Motor neuron (in vitro differentiated cells): Measurements from ENCODE around the gene CPB2. TPM values are rescaled to one million over a fixed set of nuclear protein-coding genes. Genes with fewer than 3 reads are reported as not detected.
A peak's percentile ranks its signal among the peaks of the same experiment; 100 is the strongest.

ENCODE experiments used
- ATAC-seq, 8 experiments: fragments of 200-7000 bp; cut with Tn5 transposase; replicated peaks in 6 of 8; 2 replicates each; pipeline ENCODE4 v1.8.0; 2021; ENCODE audit warnings: mild to moderate bottlenecking in 8 of 8, moderate library complexity in 8 of 8
- H3K27ac ChIP-seq, 2 donors: fragments of 250-450 bp; sonication (Bioruptor Pico); 2 replicates each; pipeline ENCODE4 v1.9.0; 2021; ENCODE audit warnings: antibody characterized with exemption in 2 of 2, mild to moderate bottlenecking in 2 of 2, moderate library complexity in 1 of 2
- H3K4me1 ChIP-seq, 2 donors: fragments of 250-450 bp; sonication (Bioruptor Pico); replicated peaks in 1 of 2; 2 replicates each; pipeline ENCODE4 v1.6.1; 2021; ENCODE audit warnings: antibody characterized with exemption in 2 of 2, mild to moderate bottlenecking in 2 of 2, moderate library complexity in 1 of 2
- H3K4me3 ChIP-seq, 5 donors: fragments of 250-450 bp; sonication (Bioruptor Pico); 2 replicates each; pipeline ENCODE4 v1.9.0; 2021; ENCODE audit warnings: antibody characterized with exemption in 5 of 5, mild to moderate bottlenecking in 5 of 5, moderate library complexity in 4 of 5
- WGBS, 10 experiments: fragments of 450-650 bp; shearing (Covaris generic); methylation state at CpG; one replicate each; pipeline ENCODE4 v1.0.0; 2022; 5-methylcytosine and 5-hydroxymethylcytosine counted together
- in situ Hi-C, 9 experiments: fragments of 400-800 bp; cut with MboI; loops; one replicate each; pipeline ENCODE4 v1.15.0; 2021; ENCODE audit warnings: low sequenced_read_pairs in 9 of 9, low pct_unique_long_range_greater_than_20kb in 2 of 9; ENCODE audit not compliant: unreplicated experiment in 9 of 9
- total RNA-seq, 8 experiments: library from RNA; unstranded; fragments of 300-600 nt; gene quantifications; 2 replicates each; pipeline versions ENCODE4 v1.2.3 to v1.2.4, GENCODE V29; 2022

CPB2 gene
- under 1 TPM in 7 of 8 experiments, not detected in 1; 0.11 to 0.54 (median 0.24) TPM for total RNA-seq

- in situ Hi-C loops = no loop called here
- ATAC-seq = no peak
- no peak within 1 kb of the TSS for H3K4me3 ChIP-seq
These were observed at the start of gene CPB2 for GRCh38 chr13:46104868-46105267. Gene CPB2, minus strand, starts transcription at chr13:46105033. Its CDS starts 24 bp downstream, at chr13:46105009.

GRCh38 chr13:46154136-46154801 is 49.4 kb upstream of the CPB2 start:
- H3K4me3 ChIP-seq = no peak overlapping the region
- ATAC-seq = no peak
- in situ Hi-C loops = loop anchor here in 1 of 9 experiments (25.0 kb wide), 1 partner anchor 158 kb away; no protein-coding TSS in a partner anchor
- no peaks in the 10 kb centered on the region for H3K4me1 ChIP-seq
- 25 to 100% (median 78%) methylated on average over 2 to 7 of the region's 7 CpGs for WGBS, 10 experiments
- no peak overlapping the region for H3K27ac ChIP-seq

More at GRCh38 chr13:46104868-46105267, at the start of gene CPB2:
- 14 to 100% (median 93%) methylated on average over 1 to 4 of the region's 4 CpGs for WGBS, 10 experiments
- Histone ChIP-seq H3K4me1 (peaks cover 0 to 3% of the 10 kb centered on the region in 2 donors), H3K27ac (no peak within 1 kb of the TSS)

GRCh38 chr13:46152627-46153328 is 47.9 kb upstream of the CPB2 start:
- Histone ChIP-seq H3K4me1 (peaks cover 0 to under 1% of the 10 kb centered on the region in 2 donors), H3K27ac (no peak overlapping the region), H3K4me3 (no peak overlapping the region)
- WGBS, 10 experiments = 68 to 100% (median 84%) methylated on average over 1 to 6 of the region's 6 CpGs; no CpG with 5 or more reads in 1 of the 10 experiments
- no peak for ATAC-seq
- in situ Hi-C loops = loop anchor here in 1 of 9 experiments (25.0 kb wide), 1 partner anchor 160 kb away; no protein-coding TSS in a partner anchor

- no peak for ATAC-seq
- WGBS, 10 experiments = 40 to 100% (median 100%) methylated on average over 1 of the region's 1 CpG; no CpG with 5 or more reads in 1 of the 10 experiments
- in situ Hi-C loops = loop anchor here in 1 of 9 experiments (25.0 kb wide), 1 partner anchor 162 kb away; no protein-coding TSS in a partner anchor
- Histone ChIP-seq H3K4me1 (peaks cover 14 to 23% of the 10 kb centered on the region in 2 donors), H3K27ac (no peak overlapping the region), H3K4me3 (no peak overlapping the region)
These were observed 45.4 kb upstream of the CPB2 start for GRCh38 chr13:46150134-46150693.

- Histone ChIP-seq H3K4me3 (no peak overlapping the region), H3K4me1 (peaks cover 14 to 29% of the 10 kb centered on the region in 2 donors), H3K27ac (no peak overlapping the region)
- WGBS, 10 experiments = 0 to 100% (median 71%) methylated on average over 1 to 7 of the region's 7 CpGs; no CpG with 5 or more reads in 3 of the 10 experiments
- in situ Hi-C loops = loop anchor here in 2 of 9 experiments (10.0 to 25.0 kb wide), 2 partner anchors 163 to 165 kb away; no protein-coding TSS in a partner anchor
- peak in 1 of 8 experiments; percentile 10 for ATAC-seq
These were observed 44.7 kb upstream of the CPB2 start for GRCh38 chr13:46149272-46150133.

GRCh38 chr13:46146898-46147297 is 42.1 kb upstream of the CPB2 start:
- H3K4me1 ChIP-seq = peaks cover 14 to 31% of the 10 kb centered on the region in 2 donors
- 0 to 7% (median 0%) methylated on average over 1 to 3 of the region's 3 CpGs; no CpG with 5 or more reads in 5 of the 10 experiments for WGBS, 10 experiments
- no peak overlapping the region for H3K27ac ChIP-seq
- peak; percentile 79 to 99 (median 92) for ATAC-seq
- H3K4me3 ChIP-seq = no peak overlapping the region
- in situ Hi-C loops = loop anchor here in 1 of 9 experiments (10.0 kb wide), 1 partner anchor 168 kb away; no protein-coding TSS in a partner anchor

GRCh38 chr13:46145950-46146349 is 41.1 kb upstream of the CPB2 start:
- WGBS, 10 experiments = 0 to 83% (median 29%) methylated on average over 1 of the region's 2 CpGs; no CpG with 5 or more reads in 3 of the 10 experiments
- ATAC-seq = peak in 2 of 8 experiments; percentile 16 to 36
- Histone ChIP-seq H3K27ac (no peak overlapping the region), H3K4me3 (no peak overlapping the region), H3K4me1 (peaks cover 14 to 31% of the 10 kb centered on the region in 2 donors)
- in situ Hi-C loops = loop anchor here in 1 of 9 experiments (10.0 kb wide), 1 partner anchor 169 kb away; no protein-coding TSS in a partner anchor

GRCh38 chr13:46145135-46145534 is 40.3 kb upstream of the CPB2 start:
- peak in 7 of 8 experiments; percentile 39 to 82 (median 78) for ATAC-seq
- 0 to 60% (median 19%) methylated on average over 1 to 4 of the region's 4 CpGs for WGBS, 10 experiments
- Histone ChIP-seq H3K4me1 (peaks cover 14 to 31% of the 10 kb centered on the region in 2 donors), H3K27ac (peak overlapping the region in 1 of 2 donors; percentile 48), H3K4me3 (no peak overlapping the region)
- in situ Hi-C loops = loop anchor here in 1 of 9 experiments (10.0 kb wide), 1 partner anchor 170 kb away; no protein-coding TSS in a partner anchor

GRCh38 chr13:46143184-46143701 is 38.4 kb upstream of the CPB2 start:
- Histone ChIP-seq H3K4me3 (no peak overlapping the region), H3K4me1 (peaks cover 14 to 36% of the 10 kb centered on the region in 2 donors), H3K27ac (no peak overlapping the region)
- peak in 1 of 8 experiments; percentile 9 for ATAC-seq
- in situ Hi-C loops = loop anchor here in 1 of 9 experiments (10.0 kb wide), 1 partner anchor 172 kb away; no protein-coding TSS in a partner anchor
- WGBS, 10 experiments = 13 to 100% (median 71%) methylated on average over 1 to 3 of the region's 4 CpGs; no CpG with 5 or more reads in 1 of the 10 experiments

GRCh38 chr13:46142776-46143175 is 37.9 kb upstream of the CPB2 start:
- Histone ChIP-seq H3K27ac (no peak overlapping the region), H3K4me1 (peaks cover 17 to 40% of the 10 kb centered on the region in 2 donors), H3K4me3 (no peak overlapping the region)
- 20 to 80% (median 39%) methylated on average over 1 to 3 of the region's 3 CpGs; no CpG with 5 or more reads in 2 of the 10 experiments for WGBS, 10 experiments
- peak in 1 of 8 experiments; percentile 37 for ATAC-seq
- in situ Hi-C loops = loop anchor here in 1 of 9 experiments (10.0 kb wide), 1 partner anchor 172 kb away; no protein-coding TSS in a partner anchor

GRCh38 chr13:46140044-46140443 is 35.2 kb upstream of the CPB2 start:
- Histone ChIP-seq H3K4me3 (no peak overlapping the region), H3K27ac (no peak overlapping the region), H3K4me1 (peaks cover 5 to 20% of the 10 kb centered on the region in 2 donors)
- in situ Hi-C loops = loop anchor here in 1 of 9 experiments (10.0 kb wide), 1 partner anchor 175 kb away; no protein-coding TSS in a partner anchor
- WGBS, 10 experiments = 30 to 100% (median 83%) methylated on average over 1 to 2 of the region's 2 CpGs; no CpG with 5 or more reads in 5 of the 10 experiments
- no peak for ATAC-seq
